ENCODE data around the gene SLC36A1.

The SLC36A1 gene

DNA sequence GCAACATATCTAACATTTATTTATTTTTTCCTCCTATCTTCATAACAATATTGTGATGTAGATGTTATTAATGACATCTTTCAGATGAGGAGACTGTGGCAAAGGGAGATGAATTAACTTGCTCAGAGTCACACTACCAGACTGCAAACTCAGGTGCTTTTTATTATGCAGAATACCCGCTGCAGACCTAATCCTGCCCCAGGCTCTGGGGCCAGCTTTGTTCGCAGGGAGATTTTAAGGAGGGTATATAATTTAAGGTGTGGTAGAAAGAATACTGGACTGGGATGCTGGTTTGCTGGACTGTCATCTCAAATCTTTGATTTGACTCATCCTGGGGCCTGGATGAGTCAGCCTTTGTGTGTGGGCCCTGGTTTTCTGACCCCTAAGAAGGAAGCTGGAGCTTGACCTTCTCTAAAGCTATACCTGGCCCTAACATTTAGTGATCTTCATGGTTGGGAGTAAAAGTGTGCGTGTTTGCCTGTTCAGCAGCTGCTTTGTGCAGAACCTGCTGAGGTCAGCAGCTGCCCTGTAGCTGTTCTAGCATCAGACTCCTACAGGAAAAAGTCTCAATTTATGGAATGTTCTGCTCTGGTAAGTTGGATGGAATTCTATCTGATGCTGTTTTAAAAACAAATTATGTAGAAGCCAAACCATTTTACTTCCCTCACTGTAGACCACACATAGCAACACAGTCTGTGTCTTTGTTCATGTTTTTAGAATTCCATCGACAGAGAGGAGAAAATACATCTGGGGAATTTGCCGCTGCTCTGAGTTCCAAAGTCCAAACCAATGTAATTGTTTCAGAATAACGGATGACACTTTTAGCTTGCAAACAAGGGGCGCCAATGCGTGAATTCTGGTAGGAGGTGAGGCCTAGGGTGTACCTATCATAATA is 4.5 kb downstream of the SLC36A1 start:
- no peak for TF ChIP-seq CTCF (IDR thresholded peaks at IDR 0.05; ENCODE audit: control insufficient read depth, insufficient read depth, low read depth, low read length, missing control alignments)
- H3K4me3 ChIP-seq (ENCODE audit: control insufficient read depth, low read depth, low read length) = no peak overlapping the region
- no peak for DNase-seq (ENCODE audit: low read depth)

DNA sequence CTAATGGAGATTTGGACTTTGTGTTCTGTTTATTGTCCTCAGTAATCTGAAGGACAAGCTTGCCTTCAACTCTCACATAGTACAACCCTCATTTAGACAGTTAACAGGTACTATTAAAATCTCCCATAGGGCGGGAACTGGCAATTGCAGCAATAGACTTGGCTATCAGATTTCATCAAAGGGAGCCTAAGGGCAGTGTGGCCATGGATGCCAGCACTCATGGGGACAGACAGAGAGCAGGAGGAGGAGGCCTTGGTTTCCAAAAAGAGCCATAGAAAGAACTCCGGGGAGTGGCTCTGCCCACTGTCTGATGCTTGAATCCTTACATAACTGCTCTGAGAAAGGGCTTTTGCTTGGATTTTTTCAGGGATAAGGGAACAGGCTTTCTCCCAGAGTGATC is 6.8 kb downstream of the SLC36A1 start:
- no peak for DNase-seq (ENCODE audit: low read depth)
- TF ChIP-seq CTCF (IDR thresholded peaks at IDR 0.05; ENCODE audit: control insufficient read depth, insufficient read depth, low read depth, low read length, missing control alignments) = no peak

GRCh38 chr5:151454889-151455288 is 7.5 kb downstream of the SLC36A1 start:
- H3K4me3 ChIP-seq (ENCODE audit: control insufficient read depth, low read depth, low read length) = no peak overlapping the region
- TF ChIP-seq CTCF (IDR thresholded peaks at IDR 0.05; ENCODE audit: control insufficient read depth, insufficient read depth, low read depth, low read length, missing control alignments) = no peak
- DNase-seq (ENCODE audit: low read depth) = no peak

More for the DNA sequence above, 6.8 kb downstream of the SLC36A1 start:
- H3K4me3 ChIP-seq (ENCODE audit: control insufficient read depth, low read depth, low read length) = no peak overlapping the region

DNA sequence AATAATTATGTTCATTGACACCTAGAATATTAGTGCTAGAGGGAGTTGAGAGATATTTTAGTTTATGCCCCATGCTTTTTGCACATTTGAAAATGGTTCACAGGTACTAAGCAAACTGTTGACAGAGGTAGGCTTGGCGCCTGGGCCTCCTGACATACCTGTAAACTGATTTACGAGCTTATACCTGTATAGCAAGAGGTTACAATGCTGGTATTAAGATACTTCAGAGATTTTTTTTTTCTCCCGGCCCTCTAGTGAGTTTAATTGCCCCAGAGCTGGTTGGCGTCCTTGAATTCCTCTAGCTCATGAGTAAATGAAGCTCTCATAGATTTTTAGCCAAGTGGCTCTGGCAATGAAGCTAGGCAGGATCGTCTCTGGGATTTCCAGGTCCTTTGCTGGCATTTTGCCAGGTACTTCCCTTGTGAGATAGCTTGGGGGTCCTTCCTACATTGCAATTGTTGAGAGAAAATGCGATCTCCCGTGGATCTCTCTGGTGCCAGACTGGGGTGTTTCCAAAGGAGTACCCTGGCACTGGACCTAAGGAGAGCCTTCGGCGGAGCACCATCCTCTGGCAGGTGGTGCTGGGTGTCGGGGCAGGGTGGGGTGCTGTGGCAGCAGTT is 9.0 kb downstream of the SLC36A1 start:
- no peak for DNase-seq (ENCODE audit: low read depth)
- no peak overlapping the region for H3K4me3 ChIP-seq (ENCODE audit: control insufficient read depth, low read depth, low read length)
- no peak for TF ChIP-seq CTCF (IDR thresholded peaks at IDR 0.05; ENCODE audit: control insufficient read depth, insufficient read depth, low read depth, low read length, missing control alignments)

DNA sequence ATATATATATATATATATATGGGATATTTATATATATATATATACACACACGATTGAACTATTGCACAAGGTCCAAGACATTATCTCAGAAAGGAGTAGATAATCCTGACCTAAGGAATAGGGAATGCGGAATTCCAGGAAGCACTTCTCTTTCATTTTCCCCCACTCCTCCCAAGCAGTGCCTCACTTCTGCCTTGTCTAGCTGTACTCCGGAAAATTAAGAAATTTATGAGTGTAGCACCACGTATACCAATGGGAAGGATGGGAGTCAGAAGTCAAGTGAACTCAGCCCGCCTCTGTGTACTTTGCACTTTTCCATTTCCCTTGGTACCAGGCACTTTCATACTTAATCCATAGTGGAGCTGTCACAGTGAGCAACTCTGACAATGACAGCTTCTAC is 10.9 kb downstream of the SLC36A1 start:
- TF ChIP-seq CTCF (IDR thresholded peaks at IDR 0.05; ENCODE audit: control insufficient read depth, insufficient read depth, low read depth, low read length, missing control alignments) = no peak
- H3K4me3 ChIP-seq (ENCODE audit: control insufficient read depth, low read depth, low read length) = no peak overlapping the region
- DNase-seq (ENCODE audit: low read depth) = no peak

- TF ChIP-seq CTCF (IDR thresholded peaks at IDR 0.05; ENCODE audit: control insufficient read depth, insufficient read depth, low read depth, low read length, missing control alignments) = peak; percentile 9
- no peak overlapping the region for H3K4me3 ChIP-seq (ENCODE audit: control insufficient read depth, low read depth, low read length)
- DNase-seq (ENCODE audit: low read depth) = no peak
These were observed 12.4 kb downstream of the SLC36A1 start for GRCh38 chr5:151459680-151460324.
